Right lobe of liver (tissue), 6 donors: ENCODE data around the gene TRAF3. TPM values are rescaled to one million over a fixed set of nuclear protein-coding genes. Genes with fewer than 3 reads are reported as not detected.
"Not testable (repeated sequence)": the region's sequence is repeated elsewhere in the genome, so short reads cannot be mapped to it uniquely, and the experiment has no call there.

Experiments used
- ATAC-seq, 4 donors: fragments of 200-7000 bp; cut with Tn5 transposase; one replicate each; pipeline ENCODE4 v1.9.1; 2020; ENCODE audit warnings: mild to moderate bottlenecking in 4 of 4, moderate library complexity in 4 of 4
- DNase-seq, 3 donors: peaks; one replicate each; pipeline ENCODE4 v3.0.0-alpha.2; 2020
- H3K27ac ChIP-seq, 3 donors: fragments of 200-600 bp; one replicate each; pipeline ENCODE4 v1.8.0; 2022
- H3K27me3 ChIP-seq, 2 donors: fragments of 200-600 bp; one replicate each; pipeline ENCODE4 v1.8.0; 2022
- H3K36me3 ChIP-seq, 4 donors: fragments of 200-600 bp; sonication (generic) in 1 of 4; one replicate each; pipeline versions ENCODE4 v1.5.1 to v1.8.0; 2017 to 2022; ENCODE audit warnings: control low read depth in 1 of 4
- H3K4me1 ChIP-seq, 4 donors: fragments of 200-600 bp; sonication (generic) in 1 of 4; one replicate each; pipeline versions ENCODE4 v1.5.1 to v1.8.0; 2017 to 2022; ENCODE audit warnings: control low read depth in 1 of 4
- H3K4me3 ChIP-seq, 3 donors: fragments of 200-600 bp; one replicate each; pipeline ENCODE4 v1.8.0; 2022
- H3K9me3 ChIP-seq, 4 donors: fragments of 200-600 bp; sonication (generic) in 1 of 4; one replicate each; pipeline versions ENCODE4 v1.5.1 to v1.8.0; 2017 to 2022; ENCODE audit warnings: control low read depth in 1 of 4
- POLR2A ChIP-seq: fragments of 450-650 bp; IDR thresholded peaks from one replicate; pipeline ENCODE4 v1.6.1; 2017; ENCODE audit warnings: antibody characterized with exemption, mild to moderate bottlenecking
- WGBS: methylation state at CpG from one replicate; pipeline ENCODE4 v1.1.6; 2018; ENCODE audit warnings: low coverage, low lambda C conversion rate; ENCODE audit not compliant: insufficient coverage; ENCODE audit errors: missing lambda C conversion rate; 5-methylcytosine and 5-hydroxymethylcytosine counted together
- intact Hi-C, 2 donors: fragments of 100-400 bp; cut with DNase I; formaldehyde crosslinking; loops; one replicate each; pipeline versions ENCODE4 v1.11.2 to v1.14.1; 2022
- total RNA-seq, 6 experiments: library from RNA; depleted of rRNA in 2 of 6; stranded (reverse); fragments of >200 nt in 2 of 6; fragmentation: NEBNext Ultra II Directional in 3 of 6; extraction: Animal tissue kit (Norgen Biotek cat#: 25700) in 3 of 6; gene quantifications; one replicate each; pipeline versions ENCODE4 v1.1.0 to v1.2.4, GENCODE V29; 2016 to 2023
- TF ChIP-seq, protein P1 (sequence below), 4 donors: fragments of 200-600 bp in 3 of 4; fragments of 450-650 bp in 1 of 4; IDR thresholded peaks; one replicate each; pipeline versions ENCODE4 v1.5.1 to v1.8.0; 2016 to 2022; ENCODE audit warnings: antibody characterized with exemption in 4 of 4, mild to moderate bottlenecking in 2 of 4
- donor health status: DM: no; HTN: yes; CAD: no.
- donor health status: DM: no; HTN: no; CAD: no.
- donor health status: DM: no; HTN: no; CAD: no.
- donor health status: DM: no; HTN: yes; CAD: no.
- donor health status: DM: no; HTN: yes; CAD: no.

TRAF3 gene
- total RNA-seq, 6 experiments from 2014 or later, result 5.6 to 10.5 (median 8.3) TPM

GRCh38 chr14:102873131-102873530, 95.9 kb downstream of the TRAF3 start:
- Histone ChIP-seq H3K27ac (peak overlapping the region in 2 of 3 donors; percentile 30 to 75), H3K27me3 (no peaks in the 10 kb centered on the region), H3K4me1 (peaks cover 0 to 42% (median 20%) of the 10 kb centered on the region in 4 donors), H3K36me3 (peaks cover 0 to 2% (median 0%) of the 10 kb centered on the region in 4 donors), H3K4me3 (no peak overlapping the region), H3K9me3 (no peaks in the 10 kb centered on the region)
- 29% methylated on average over 7 of the region's 7 CpGs for WGBS
- TF ChIP-seq POLR2A, result no peak
- TF ChIP-seq, protein P1, sequence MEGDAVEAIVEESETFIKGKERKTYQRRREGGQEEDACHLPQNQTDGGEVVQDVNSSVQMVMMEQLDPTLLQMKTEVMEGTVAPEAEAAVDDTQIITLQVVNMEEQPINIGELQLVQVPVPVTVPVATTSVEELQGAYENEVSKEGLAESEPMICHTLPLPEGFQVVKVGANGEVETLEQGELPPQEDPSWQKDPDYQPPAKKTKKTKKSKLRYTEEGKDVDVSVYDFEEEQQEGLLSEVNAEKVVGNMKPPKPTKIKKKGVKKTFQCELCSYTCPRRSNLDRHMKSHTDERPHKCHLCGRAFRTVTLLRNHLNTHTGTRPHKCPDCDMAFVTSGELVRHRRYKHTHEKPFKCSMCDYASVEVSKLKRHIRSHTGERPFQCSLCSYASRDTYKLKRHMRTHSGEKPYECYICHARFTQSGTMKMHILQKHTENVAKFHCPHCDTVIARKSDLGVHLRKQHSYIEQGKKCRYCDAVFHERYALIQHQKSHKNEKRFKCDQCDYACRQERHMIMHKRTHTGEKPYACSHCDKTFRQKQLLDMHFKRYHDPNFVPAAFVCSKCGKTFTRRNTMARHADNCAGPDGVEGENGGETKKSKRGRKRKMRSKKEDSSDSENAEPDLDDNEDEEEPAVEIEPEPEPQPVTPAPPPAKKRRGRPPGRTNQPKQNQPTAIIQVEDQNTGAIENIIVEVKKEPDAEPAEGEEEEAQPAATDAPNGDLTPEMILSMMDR (IDR thresholded peaks at IDR 0.05), result no peak
- intact Hi-C loops, result no loop called here
- no peak for ATAC-seq
- DNase-seq, result no peak

- WGBS, result 11% methylated on average over 6 of the region's 7 CpGs
- intact Hi-C loops, result no loop called here
- no peaks in the 10 kb centered on the region for H3K27me3 ChIP-seq
- H3K36me3 ChIP-seq, result peaks cover 0 to 2% (median 0%) of the 10 kb centered on the region in 4 donors
- H3K4me3 ChIP-seq, result no peak overlapping the region
- ATAC-seq (peak; percentile 67 to 81 (median 76)), DNase-seq (peak; percentile 79 to 86 (median 84))
- H3K27ac ChIP-seq, result peak overlapping the region in 2 of 3 donors; percentile 30 to 75
- no peak for TF ChIP-seq POLR2A
- TF ChIP-seq, protein P1 (IDR thresholded peaks at IDR 0.05), result no peak
- H3K9me3 ChIP-seq, result no peaks in the 10 kb centered on the region
- peaks cover 0 to 42% (median 20%) of the 10 kb centered on the region in 4 donors for H3K4me1 ChIP-seq
These were observed 96.4 kb downstream of the TRAF3 start for GRCh38 chr14:102873546-102874061.

DNA sequence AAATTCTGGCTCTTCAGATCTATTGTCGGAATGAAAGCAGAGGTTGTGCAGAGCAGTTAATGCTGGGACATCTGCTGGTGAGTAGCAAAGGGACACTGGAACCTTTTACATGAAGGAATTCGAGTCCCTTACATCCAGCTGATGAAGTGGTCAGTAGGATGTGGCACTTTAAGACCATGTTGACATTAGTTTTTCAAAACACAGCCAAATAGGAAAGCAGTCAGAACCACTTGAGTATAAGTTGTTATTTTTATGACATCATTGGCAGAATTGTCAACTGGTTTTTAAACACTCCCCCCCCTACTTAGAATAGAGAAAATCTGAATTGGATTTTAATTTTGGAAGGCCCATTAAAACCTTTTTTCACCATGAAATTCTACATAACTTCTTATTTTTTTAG, 98.4 kb downstream of the TRAF3 start:
- DNase-seq (no peak), ATAC-seq (no peak)
- Histone ChIP-seq H3K4me3 (no peak overlapping the region), H3K4me1 (peaks cover 0 to 42% (median 19%) of the 10 kb centered on the region in 4 donors), H3K9me3 (no peaks in the 10 kb centered on the region), H3K36me3 (peaks cover 0 to 2% (median 0%) of the 10 kb centered on the region in 4 donors), H3K27ac (no peak overlapping the region), H3K27me3 (no peaks in the 10 kb centered on the region)
- WGBS, result 68% methylated on average over 2 of the region's 2 CpGs
- intact Hi-C loops, result no loop called here
- TF ChIP-seq, protein P1 (IDR thresholded peaks at IDR 0.05), result no peak
- TF ChIP-seq POLR2A, result no peak

GRCh38 chr14:102877511-102877910, 100.3 kb downstream of the TRAF3 start:
- intact Hi-C loops, DNase-seq, ATAC-seq, H3K27me3 ChIP-seq, H3K36me3 ChIP-seq, H3K27ac ChIP-seq, H3K4me3 ChIP-seq, H3K9me3 ChIP-seq: not testable (repeated sequence)
- WGBS, result 96% methylated on average over 10 of the region's 10 CpGs
- peaks cover 0 to 25% (median 10%) of the 10 kb centered on the region in 4 donors for H3K4me1 ChIP-seq

- TF ChIP-seq, protein P1 (IDR thresholded peaks at IDR 0.05), result peak in 1 of 4 donors; percentile 4
- TF ChIP-seq POLR2A, result no peak
- WGBS, result 71% methylated on average over 4 of the region's 6 CpGs
- peak; percentile 21 to 66 (median 42) for ATAC-seq
- Histone ChIP-seq H3K27me3 (no peaks in the 10 kb centered on the region), H3K27ac (no peak overlapping the region), H3K36me3 (peaks cover 0 to 2% (median under 1%) of the 10 kb centered on the region in 4 donors), H3K9me3 (no peaks in the 10 kb centered on the region), H3K4me1 (peaks cover 0 to 16% (median 6%) of the 10 kb centered on the region in 4 donors), H3K4me3 (no peak overlapping the region)
- intact Hi-C loops, result no loop called here
- no peak for DNase-seq
These were observed 101.1 kb downstream of the TRAF3 start for GRCh38 chr14:102878174-102878969.
